Endothelial cell of hepatic sinusoid (primary cell): ENCODE data around the gene PCDH10.
"Not testable (repeated sequence)": the region's sequence is repeated elsewhere in the genome, so short reads cannot be mapped to it uniquely, and the experiment has no call there.

Experiments used
- in situ Hi-C: cut with HindIII; loops from 2 replicates; pipeline ENCODE4 v1.10.0; 2017; ENCODE audit warnings: low sequenced_read_pairs

PCDH10 gene

GRCh38 chr4:133208694-133209285, 59.7 kb downstream of the PCDH10 start:
- in situ Hi-C loops, result no loop called here

DNA sequence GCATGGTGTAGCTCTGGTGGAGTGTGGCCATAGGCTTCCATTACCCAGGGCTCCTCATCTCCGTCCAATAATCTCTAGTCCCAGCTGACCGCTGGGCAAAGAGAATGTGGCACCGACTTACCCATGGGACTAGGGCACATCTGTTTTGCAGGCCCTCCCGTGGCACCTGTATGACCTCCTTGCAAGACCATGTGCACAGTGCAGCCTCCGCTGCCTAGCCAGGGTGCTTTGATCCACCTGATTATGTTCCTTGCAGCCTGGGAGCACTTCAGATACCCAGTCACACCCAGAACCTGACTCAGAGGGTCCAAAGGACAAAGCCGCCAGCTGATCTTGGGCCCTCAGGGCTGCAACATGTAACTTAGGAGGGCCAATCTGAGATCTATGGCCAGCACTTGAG, 84.8 kb downstream of the PCDH10 start:
- in situ Hi-C loops, result no loop called here

DNA sequence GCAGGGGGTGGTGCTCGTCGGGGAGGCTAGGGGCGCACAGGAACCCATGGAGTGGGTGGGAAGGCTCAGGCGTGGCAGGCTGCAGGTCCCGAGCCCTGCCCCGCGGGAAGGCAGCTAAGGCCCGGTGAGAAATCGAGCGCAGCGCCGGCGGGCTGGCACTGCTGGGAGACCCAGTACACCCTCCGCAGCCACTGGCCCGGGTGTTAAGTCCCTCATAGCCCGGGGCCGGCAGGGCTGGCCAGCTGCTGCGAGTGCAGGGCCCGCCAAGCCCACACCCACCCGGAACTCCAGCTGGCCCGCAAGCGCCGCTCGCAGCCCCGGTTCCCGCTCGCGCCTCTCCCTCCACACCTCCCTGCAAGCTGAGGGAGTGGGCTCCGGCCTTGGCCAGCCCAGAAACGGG, 91.4 kb downstream of the PCDH10 start:
- in situ Hi-C loops, result not testable (repeated sequence)
